GM10266 (cell line): ENCODE measurements around the gene SARNP.

Experiments used
- DNase-seq: peaks from one replicate; pipeline ENCODE4 v3.0.0; 2012; ENCODE audit errors: extremely low spot score
- TF ChIP-seq, protein P1 (sequence below): IDR thresholded peaks from 2 replicates; pipeline ENCODE4 v1.5.1; 2012; ENCODE audit warnings: mild to moderate bottlenecking, low read depth; ENCODE audit not compliant: control insufficient read depth, insufficient read depth; ENCODE audit errors: missing control alignments

SARNP gene

DNA sequence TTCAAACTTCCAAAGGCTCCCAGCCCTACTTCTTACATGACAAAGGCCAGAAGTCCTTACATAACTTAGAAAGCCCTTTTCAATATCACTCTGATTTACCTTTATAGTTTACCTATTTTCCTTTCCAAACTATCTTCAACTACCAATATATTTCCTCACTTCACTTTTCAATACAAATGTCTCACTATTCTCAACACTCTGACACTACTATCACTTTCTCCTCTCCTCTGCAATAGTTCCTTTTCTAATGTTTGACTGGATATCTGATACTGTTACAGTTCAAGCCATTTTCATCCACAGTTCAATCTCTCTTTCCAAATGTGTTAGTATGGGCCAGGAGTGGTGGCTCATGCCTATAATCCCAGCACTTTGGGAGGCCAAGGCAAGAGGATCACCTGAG lies 3.3 kb downstream of the SARNP start:
- TF ChIP-seq, protein P1, sequence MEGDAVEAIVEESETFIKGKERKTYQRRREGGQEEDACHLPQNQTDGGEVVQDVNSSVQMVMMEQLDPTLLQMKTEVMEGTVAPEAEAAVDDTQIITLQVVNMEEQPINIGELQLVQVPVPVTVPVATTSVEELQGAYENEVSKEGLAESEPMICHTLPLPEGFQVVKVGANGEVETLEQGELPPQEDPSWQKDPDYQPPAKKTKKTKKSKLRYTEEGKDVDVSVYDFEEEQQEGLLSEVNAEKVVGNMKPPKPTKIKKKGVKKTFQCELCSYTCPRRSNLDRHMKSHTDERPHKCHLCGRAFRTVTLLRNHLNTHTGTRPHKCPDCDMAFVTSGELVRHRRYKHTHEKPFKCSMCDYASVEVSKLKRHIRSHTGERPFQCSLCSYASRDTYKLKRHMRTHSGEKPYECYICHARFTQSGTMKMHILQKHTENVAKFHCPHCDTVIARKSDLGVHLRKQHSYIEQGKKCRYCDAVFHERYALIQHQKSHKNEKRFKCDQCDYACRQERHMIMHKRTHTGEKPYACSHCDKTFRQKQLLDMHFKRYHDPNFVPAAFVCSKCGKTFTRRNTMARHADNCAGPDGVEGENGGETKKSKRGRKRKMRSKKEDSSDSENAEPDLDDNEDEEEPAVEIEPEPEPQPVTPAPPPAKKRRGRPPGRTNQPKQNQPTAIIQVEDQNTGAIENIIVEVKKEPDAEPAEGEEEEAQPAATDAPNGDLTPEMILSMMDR: no peak
- no peak for DNase-seq

DNA sequence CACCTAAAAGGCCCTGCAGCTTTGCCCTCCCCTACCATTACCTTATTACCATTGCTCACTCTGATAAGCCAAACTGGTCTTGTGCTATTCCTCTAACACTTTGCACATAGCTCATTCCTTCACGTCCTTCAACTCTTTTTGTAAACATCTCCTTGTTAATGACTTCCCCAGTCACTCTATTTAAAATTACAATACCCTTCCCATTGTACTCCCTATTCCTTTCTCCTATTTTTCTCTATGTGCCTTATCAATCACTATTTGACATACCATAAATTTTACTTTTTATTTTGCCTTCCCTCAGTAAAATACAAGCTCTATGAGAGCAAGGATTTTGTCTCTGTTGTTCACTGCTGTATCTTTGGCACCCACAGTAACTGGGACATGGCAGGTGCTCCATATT lies 5.4 kb downstream of the SARNP start:
- TF ChIP-seq, protein P1: no peak
- DNase-seq: no peak

DNA sequence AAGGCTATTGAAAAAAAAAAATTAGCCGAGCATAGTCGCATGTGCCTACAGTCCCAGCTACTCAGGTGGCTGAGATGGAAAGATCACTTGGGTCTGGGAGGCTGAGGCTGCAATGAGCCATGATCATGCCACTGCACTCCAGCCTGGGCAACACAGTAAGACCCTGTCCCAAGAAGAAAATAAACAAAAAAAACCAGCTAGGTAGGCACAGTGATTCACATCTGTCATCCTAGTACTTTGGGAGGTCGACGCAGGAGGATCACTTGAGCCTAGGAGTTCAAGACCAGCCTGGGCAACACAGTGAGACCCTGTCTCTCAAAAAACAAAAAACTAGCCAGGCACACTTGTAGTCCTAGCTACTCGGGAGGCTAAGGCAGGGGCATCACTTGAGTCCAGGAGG lies 8.2 kb downstream of the SARNP start:
- DNase-seq: no peak
- TF ChIP-seq, protein P1: no peak

DNA sequence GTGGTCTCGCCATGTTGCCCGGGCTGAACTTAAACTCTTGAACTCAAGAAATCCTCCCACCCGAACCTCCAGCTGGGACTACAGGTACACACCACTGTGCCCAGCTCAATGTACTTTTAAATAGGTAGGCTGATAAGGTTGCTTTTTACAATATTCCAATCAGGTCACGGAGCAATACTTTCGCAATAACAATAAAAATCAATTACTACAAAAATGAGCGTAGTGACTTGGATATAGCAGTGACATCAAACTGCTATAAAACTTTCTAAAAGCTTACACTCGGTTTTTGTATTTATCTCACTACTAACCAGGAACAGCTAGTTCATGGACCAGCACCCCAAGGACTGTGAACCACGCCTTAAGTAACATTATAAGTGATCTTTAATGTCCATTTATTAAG lies 10.5 kb downstream of the SARNP start:
- TF ChIP-seq, protein P1: no peak
- no peak for DNase-seq

DNA sequence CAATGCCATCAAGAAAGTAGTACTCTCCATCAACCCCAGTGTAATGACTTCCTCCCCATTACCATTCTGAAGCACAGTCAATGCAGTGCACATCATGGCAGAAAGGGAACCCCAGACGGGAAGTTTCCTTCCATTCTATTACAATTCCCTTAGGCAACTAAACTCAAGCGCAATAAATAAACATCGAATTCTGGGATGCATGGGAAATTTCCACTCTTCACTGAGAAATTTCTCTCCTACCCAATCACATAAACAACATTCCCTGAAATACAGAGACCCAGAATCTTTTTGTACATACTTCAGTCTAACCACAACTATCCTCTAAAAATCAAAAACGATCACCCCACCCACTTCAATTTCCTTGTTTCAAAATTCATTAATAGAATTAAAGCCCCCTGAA lies 20.0 kb downstream of the SARNP start:
- TF ChIP-seq, protein P1: no peak
- no peak for DNase-seq

DNA sequence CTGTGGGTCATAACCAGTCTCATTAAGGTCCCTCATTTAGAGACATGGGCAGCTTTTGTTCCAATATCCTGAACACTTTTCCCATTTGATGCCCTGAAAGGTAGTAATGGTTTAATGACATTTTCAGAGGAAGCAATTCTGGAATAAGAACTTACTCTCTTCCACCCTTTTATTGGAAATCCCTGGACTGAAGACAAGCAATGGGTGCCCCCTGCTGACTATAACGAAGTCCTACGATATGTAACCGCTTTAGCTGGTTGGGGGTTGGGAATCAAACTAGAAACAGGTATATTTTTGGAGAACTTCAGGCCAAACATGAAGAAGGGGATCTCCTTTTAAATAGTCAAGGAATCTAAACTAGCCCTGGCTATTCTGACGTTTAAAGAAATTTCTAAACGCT lies 20.5 kb downstream of the SARNP start:
- DNase-seq: no peak

DNA sequence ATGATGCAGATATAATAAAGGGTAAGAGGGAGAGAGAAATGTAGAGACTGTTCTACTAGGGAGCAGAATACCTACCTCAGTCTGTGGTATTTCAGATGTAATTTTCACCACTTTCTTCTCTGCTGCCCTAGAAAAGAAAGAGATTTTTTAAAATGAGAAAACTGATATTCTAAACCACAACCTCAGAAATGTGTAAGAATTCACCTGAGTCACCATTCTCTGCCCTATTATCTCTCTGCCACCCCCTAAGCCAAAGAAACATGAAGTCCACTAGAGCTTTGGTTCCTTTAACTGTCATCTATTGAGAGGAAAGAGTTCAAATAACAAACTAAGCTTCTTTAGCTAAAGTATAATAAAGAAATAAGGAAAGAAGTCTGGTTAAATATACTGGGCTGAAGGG lies 21.6 kb downstream of the SARNP start:
- DNase-seq: no peak
- TF ChIP-seq, protein P1: no peak

More for the DNA sequence above, 20.5 kb downstream of the SARNP start:
- TF ChIP-seq, protein P1: peak; percentile 33

DNA sequence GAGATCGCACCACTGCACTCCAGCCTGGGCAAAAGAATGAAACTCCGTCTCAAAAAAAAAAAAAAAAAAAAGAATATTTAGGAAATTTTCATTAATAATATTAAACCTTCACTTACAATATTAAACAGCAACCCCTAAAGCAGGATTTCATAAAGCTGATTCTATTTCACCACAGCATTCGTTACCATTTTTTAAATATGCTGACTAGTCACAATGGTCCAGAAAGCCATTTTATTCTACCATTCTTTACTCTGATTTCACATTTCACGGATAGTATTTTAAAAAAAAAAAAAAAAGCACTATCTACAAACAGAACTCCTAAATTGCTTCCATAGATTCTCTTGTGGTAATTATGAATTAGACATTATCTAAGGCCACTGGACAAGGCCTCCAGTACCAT lies 27.6 kb downstream of the SARNP start:
- TF ChIP-seq, protein P1: no peak
- DNase-seq: no peak
